ENCODE measurements around the gene CDADC1. TPM values are rescaled to one million over a fixed set of nuclear protein-coding genes. Genes with fewer than 3 reads are reported as not detected.

CDADC1 gene
- total and polyA plus RNA-seq, 2 of the 13 experiments (the other 11 are each of a cell fraction or from before 2014, with no cell fraction given): 2.4 to 9.0 TPM

GRCh38 chr13:49213997-49214916 lies 33.5 kb upstream of the CDADC1 start (continued):
- no peak for TF ChIP-seq CERS6 (CRISPR knock-in tag; IDR thresholded peaks at IDR 0.05)
- TF ChIP-seq CEBPZ (IDR thresholded peaks at IDR 0.05; ENCODE audit: low read length): no peak
- no peak for TF ChIP-seq ONECUT2 (CRISPR knock-in tag; IDR thresholded peaks at IDR 0.05)
- TF ChIP-seq, protein P1, sequence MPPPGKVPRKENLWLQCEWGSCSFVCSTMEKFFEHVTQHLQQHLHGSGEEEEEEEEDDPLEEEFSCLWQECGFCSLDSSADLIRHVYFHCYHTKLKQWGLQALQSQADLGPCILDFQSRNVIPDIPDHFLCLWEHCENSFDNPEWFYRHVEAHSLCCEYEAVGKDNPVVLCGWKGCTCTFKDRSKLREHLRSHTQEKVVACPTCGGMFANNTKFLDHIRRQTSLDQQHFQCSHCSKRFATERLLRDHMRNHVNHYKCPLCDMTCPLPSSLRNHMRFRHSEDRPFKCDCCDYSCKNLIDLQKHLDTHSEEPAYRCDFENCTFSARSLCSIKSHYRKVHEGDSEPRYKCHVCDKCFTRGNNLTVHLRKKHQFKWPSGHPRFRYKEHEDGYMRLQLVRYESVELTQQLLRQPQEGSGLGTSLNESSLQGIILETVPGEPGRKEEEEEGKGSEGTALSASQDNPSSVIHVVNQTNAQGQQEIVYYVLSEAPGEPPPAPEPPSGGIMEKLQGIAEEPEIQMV (CRISPR knock-in tag; IDR thresholded peaks at IDR 0.05; ENCODE audit: low read depth): no peak
- no peak for TF ChIP-seq SP4 (CRISPR knock-in tag; IDR thresholded peaks at IDR 0.05)
- TF ChIP-seq ZNF704 (CRISPR knock-in tag; IDR thresholded peaks at IDR 0.05; ENCODE audit: borderline replicate concordance): no peak
- no peak for TF ChIP-seq ZFYVE20 (CRISPR knock-in tag; IDR thresholded peaks at IDR 0.05; ENCODE audit: borderline replicate concordance, low read depth)
- TF ChIP-seq ZNF674 (CRISPR knock-in tag; IDR thresholded peaks at IDR 0.05; ENCODE audit: low read depth): no peak
- no peak for TF ChIP-seq SALL1 (CRISPR knock-in tag; IDR thresholded peaks at IDR 0.05)
- TF ChIP-seq, protein P2, sequence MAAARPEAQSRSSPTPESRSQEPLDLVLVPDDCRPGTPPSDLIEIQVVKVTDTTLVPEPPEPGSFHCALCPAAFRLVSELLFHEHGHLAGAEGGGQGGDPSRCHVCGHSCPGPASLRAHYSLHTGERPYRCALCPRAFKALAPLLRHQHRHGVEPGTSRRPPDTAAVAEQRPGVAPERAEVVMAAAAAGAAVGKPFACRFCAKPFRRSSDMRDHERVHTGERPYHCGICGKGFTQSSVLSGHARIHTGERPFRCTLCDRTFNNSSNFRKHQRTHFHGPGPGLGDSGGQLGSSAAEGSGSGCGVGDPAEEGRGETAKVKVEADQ (CRISPR knock-in tag; IDR thresholded peaks at IDR 0.05; ENCODE audit: borderline replicate concordance): no peak
- TF ChIP-seq, protein P3, sequence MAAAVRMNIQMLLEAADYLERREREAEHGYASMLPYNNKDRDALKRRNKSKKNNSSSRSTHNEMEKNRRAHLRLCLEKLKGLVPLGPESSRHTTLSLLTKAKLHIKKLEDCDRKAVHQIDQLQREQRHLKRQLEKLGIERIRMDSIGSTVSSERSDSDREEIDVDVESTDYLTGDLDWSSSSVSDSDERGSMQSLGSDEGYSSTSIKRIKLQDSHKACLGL (CRISPR knock-in tag; IDR thresholded peaks at IDR 0.05): no peak
- no peak for TF ChIP-seq ZNF264 (CRISPR knock-in tag; IDR thresholded peaks at IDR 0.05)
- TF ChIP-seq NFE2L2 (IDR thresholded peaks at IDR 0.05; ENCODE audit: low read length): no peak
- TF ChIP-seq CREB1 (IDR thresholded peaks at IDR 0.05): no peak
- TF ChIP-seq CREB1 (CRISPR knock-in tag; IDR thresholded peaks at IDR 0.05): 0 out of 2 replicates have a peak, but pooled peaks have one; percentile 25
- TF ChIP-seq ZNF44 (CRISPR knock-in tag; IDR thresholded peaks at IDR 0.05): peak; percentile 28; the same call in 1 of the 2 replicates
- TF ChIP-seq, protein P4, sequence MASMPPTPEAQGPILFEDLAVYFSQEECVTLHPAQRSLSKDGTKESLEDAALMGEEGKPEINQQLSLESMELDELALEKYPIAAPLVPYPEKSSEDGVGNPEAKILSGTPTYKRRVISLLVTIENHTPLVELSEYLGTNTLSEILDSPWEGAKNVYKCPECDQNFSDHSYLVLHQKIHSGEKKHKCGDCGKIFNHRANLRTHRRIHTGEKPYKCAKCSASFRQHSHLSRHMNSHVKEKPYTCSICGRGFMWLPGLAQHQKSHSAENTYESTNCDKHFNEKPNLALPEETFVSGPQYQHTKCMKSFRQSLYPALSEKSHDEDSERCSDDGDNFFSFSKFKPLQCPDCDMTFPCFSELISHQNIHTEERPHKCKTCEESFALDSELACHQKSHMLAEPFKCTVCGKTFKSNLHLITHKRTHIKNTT (CRISPR knock-in tag; IDR thresholded peaks at IDR 0.05): no peak
- no peak for TF ChIP-seq AGO1 (IDR thresholded peaks at IDR 0.05; ENCODE audit: low read depth, low read length, poor library complexity, severe bottlenecking)

Data from HepG2 (cell line).